Ishikawa (cell line): ENCODE measurements around the gene KLK15.

Source experiments
- CEBPB ChIP-seq: IDR thresholded peaks from 2 replicates; pipeline ENCODE4 v1.6.1; 2012
- CREB1 ChIP-seq: IDR thresholded peaks from 2 replicates; pipeline ENCODE4 v1.6.1; 2012; ENCODE audit warnings: low read depth
- EP300 ChIP-seq: IDR thresholded peaks from 2 replicates; pipeline ENCODE4 v1.6.1; 2012; ENCODE audit warnings: borderline replicate concordance
- FOXM1 ChIP-seq: IDR thresholded peaks from 2 replicates; pipeline ENCODE4 v1.6.1; 2012; ENCODE audit warnings: low read depth, borderline replicate concordance
- MAX ChIP-seq: IDR thresholded peaks from 2 replicates; pipeline ENCODE4 v1.6.1; 2012
- NFIC ChIP-seq: IDR thresholded peaks from 2 replicates; pipeline ENCODE4 v1.6.1; 2012
- RAD21 ChIP-seq: IDR thresholded peaks from 2 replicates; pipeline ENCODE4 v1.6.1; 2012; ENCODE audit warnings: low read depth
- REST ChIP-seq: IDR thresholded peaks from 2 replicates; pipeline ENCODE4 v1.6.1; 2012; ENCODE audit warnings: low read depth, mild to moderate bottlenecking
- TAF1 ChIP-seq: IDR thresholded peaks from 2 replicates; pipeline ENCODE4 v1.6.1; 2012; ENCODE audit warnings: low read depth, mild to moderate bottlenecking
- TEAD4 ChIP-seq: IDR thresholded peaks from 2 replicates; pipeline ENCODE4 v1.6.1; 2012
- YY1 ChIP-seq: IDR thresholded peaks from 2 replicates; pipeline ENCODE4 v1.6.1; 2012; ENCODE audit warnings: low read depth

GRCh38 chr19:50842130-50842529 is 8.8 kb upstream of the KLK15 start:
- TF ChIP-seq NFIC (no peak), CREB1 (no peak), FOXM1 (no peak), CEBPB (no peak), RAD21 (no peak), TAF1 (no peak), MAX (no peak), EP300 (no peak), REST (no peak), YY1 (no peak), TEAD4 (no peak)
